ENCODE measurements around the gene SIGLEC1. TPM values are rescaled to one million over a fixed set of nuclear protein-coding genes. Genes with fewer than 3 reads are reported as not detected.

SIGLEC1 gene
- total and polyA plus RNA-seq, 2 of the 8 experiments (the other 6 are each of a cell fraction or from before 2014, with no cell fraction given) = 0.02 TPM; not detected in 1

- Histone ChIP-seq H3K27ac (ENCODE audit: low read depth, low read length) (no peak overlapping the region), H4K8ac (ENCODE audit: extremely low read depth, insufficient read depth, low read length) (no peak overlapping the region), H2BK15ac (ENCODE audit: low read length) (no peak overlapping the region), H4K91ac (replicated peaks; ENCODE audit: insufficient read length, low read length) (no peak overlapping the region), H3K4ac (replicated peaks; ENCODE audit: insufficient read length, low read depth, low read length) (no peak overlapping the region), H3K79me1 (ENCODE audit: low read depth, low read length) (no peaks in the 10 kb centered on the region), H3K4me2 (ENCODE audit: insufficient read depth in 1 of 2, low read depth in 2 of 2, low read length in 2 of 2) (no peak overlapping the region), H3K4me3 (ENCODE audit: extremely low read depth in 1 of 4, insufficient read depth in 2 of 4, low read depth in 3 of 4, low read length in 4 of 4) (no peak overlapping the region), H3K23ac (ENCODE audit: insufficient read length) (no peak overlapping the region), H3K23me2 (ENCODE audit: low read depth, low read length) (peaks cover 11% of the 10 kb centered on the region), H4K5ac (ENCODE audit: insufficient read length, low read depth, low read length) (no peak overlapping the region), H2AK5ac (ENCODE audit: low read depth, low read length) (no peak overlapping the region), H3K4me1 (replicated peaks in 1 of 4; ENCODE audit: control insufficient read depth in 3 of 4, insufficient read depth in 4 of 4, low read length in 3 of 4) (peaks cover 2 to 21% (median 14%) of the 10 kb centered on the region in 4 experiments), H3K27me3 (replicated peaks in 1 of 4; ENCODE audit: control insufficient read depth in 3 of 4, extremely low read depth in 1 of 4, insufficient read depth in 3 of 4, low read length in 3 of 4) (peaks cover 0 to 14% (median 5%) of the 10 kb centered on the region in 4 experiments; a peak in 5 of 7 replicates), H2AFZ (ENCODE audit: low read length) (no peak overlapping the region), H3K36me3 (ENCODE audit: control insufficient read depth in 2 of 4, insufficient read depth in 4 of 4, low read length in 3 of 4) (no peaks in the 10 kb centered on the region), H2BK5ac (ENCODE audit: low read depth, low read length) (no peak overlapping the region), H2BK20ac (ENCODE audit: low read length) (no peak overlapping the region), H3K79me2 (ENCODE audit: control insufficient read depth in 1 of 2, insufficient read depth in 2 of 2, low read length in 2 of 2) (no peaks in the 10 kb centered on the region), H4K20me1 (replicated peaks in 1 of 2; ENCODE audit: control insufficient read depth in 1 of 2, insufficient read depth in 2 of 2, low read length in 2 of 2) (no peaks in the 10 kb centered on the region), H3K14ac (ENCODE audit: insufficient read length) (no peak overlapping the region), H2BK12ac (ENCODE audit: low read depth, low read length) (no peak overlapping the region), H3K18ac (ENCODE audit: extremely low read depth, low read length) (no peak overlapping the region), H3K56ac (replicated peaks; ENCODE audit: insufficient read length, low read depth, low read length) (no peak overlapping the region), H2BK120ac (replicated peaks; ENCODE audit: low read depth, low read length) (no peak overlapping the region), H3K9ac (replicated peaks in 1 of 4; ENCODE audit: extremely low read depth in 1 of 4, low read depth in 3 of 4, low read length in 3 of 4) (no peak overlapping the region), H3K9me3 (ENCODE audit: insufficient read depth in 2 of 2, low read depth in 1 of 2, low read length in 1 of 2) (no peaks in the 10 kb centered on the region)
- TF ChIP-seq USF2 (IDR thresholded peaks at IDR 0.05; ENCODE audit: low read length) = no peak
- ChIA-PET POLR2A (ENCODE audit: partially characterized antibody) (interaction anchor here (1.3 to 2.9 kb wide), 2 partner anchors 8 to 74 kb away, joined by 3 to 8 read pairs; no protein-coding TSS in a partner anchor), CTCF (ENCODE audit: partially characterized antibody) (interaction anchor here (0.7 to 45.1 kb wide), 10 partner anchors 7 to 116 kb away, joined by 3 to 1432 read pairs (median 7); partner anchors contain the start of genes ADAM33 and SIGLEC1)
- FAIRE-seq (no peak), DNase-seq (ENCODE audit: low read depth in 1 of 2, low spot score in 2 of 2) (no peak)
- 84% methylated on average over 12 of the region's 14 CpGs; no CpG with 5 or more reads in 1 of the 2 experiments for WGBS, 2 experiments (ENCODE audit: extremely low coverage in 1 of 2, insufficient coverage in 1 of 2, insufficient read length in 1 of 2, insufficient replicate concordance in 2 of 2, low coverage in 1 of 2, low lambda C conversion rate in 2 of 2, missing lambda C conversion rate in 1 of 2)
These were observed 33.3 kb downstream of the SIGLEC1 start for GRCh38 chr20:3678856-3679720.

Data from H1 (cell line).